ENCODE data around the gene TBC1D20. TPM values are rescaled to one million over a fixed set of nuclear protein-coding genes. Genes with fewer than 3 reads are reported as not detected.

Gene TBC1D20
- total RNA-seq, 1 experiment from 2014 or later: 32.3 TPM

DNA sequence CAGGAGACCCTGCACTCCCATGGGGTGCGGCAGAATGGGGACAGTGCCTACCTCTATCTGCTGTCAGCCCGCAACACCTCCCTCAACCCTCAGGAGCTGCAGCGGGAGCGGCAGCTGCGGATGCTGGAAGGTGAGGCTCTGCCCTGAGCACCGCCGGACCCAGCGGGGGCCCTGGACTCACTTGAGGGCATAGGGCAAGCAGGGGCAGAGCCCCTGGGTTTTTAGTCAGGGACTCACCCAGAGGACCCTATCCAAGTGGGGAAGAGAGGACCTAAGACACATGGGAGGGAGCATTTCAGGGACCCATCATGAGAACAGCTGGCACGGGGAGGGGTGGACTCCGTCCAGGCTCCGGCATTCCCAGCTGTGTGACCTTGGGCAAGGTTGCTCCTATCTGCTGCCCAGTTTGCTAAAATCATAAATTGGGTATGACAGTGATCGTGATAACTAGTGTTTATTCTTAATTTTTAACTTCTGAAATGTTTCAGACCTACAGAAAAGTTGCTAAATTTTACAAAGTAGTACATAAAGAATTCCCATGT is 44.5 kb downstream of the TBC1D20 start:
- no peak overlapping the region for H3K27ac ChIP-seq (ENCODE audit: low read depth, low read length)
- no peak overlapping the region for H2AFZ ChIP-seq (ENCODE audit: low read depth, low read length, poor library complexity, severe bottlenecking)
- no peaks in the 10 kb centered on the region for H4K20me1 ChIP-seq (ENCODE audit: insufficient read depth)
- POLR2A ChIA-PET: no interaction called here
- no peak overlapping the region for H3K9ac ChIP-seq (ENCODE audit: low read length)
- H3K27me3 ChIP-seq (ENCODE audit: insufficient read depth, low read length): no peaks in the 10 kb centered on the region
- peaks cover 13 to 36% of the 10 kb centered on the region in 2 experiments for H3K4me1 ChIP-seq (ENCODE audit: control insufficient read depth in 1 of 2, insufficient read depth in 2 of 2, low read length in 2 of 2)
- DNase-seq (ENCODE audit: low read depth, low spot score) (no peak), ATAC-seq (no peak)
- no peaks in the 10 kb centered on the region for H3K9me3 ChIP-seq (ENCODE audit: control insufficient read depth in 1 of 2, insufficient read depth in 1 of 2, low read depth in 1 of 2, low read length in 2 of 2)
- no peak overlapping the region for H3K4me3 ChIP-seq (replicated peaks in 1 of 2; ENCODE audit: low read depth in 1 of 2, low read length in 2 of 2)
- RAD21 ChIA-PET (ENCODE audit: low non-redundant PET in 1 of 2, low total read pairs in 2 of 2, uncharacterized antibody in 2 of 2, unreplicated experiment in 2 of 2): no interaction called here
- no peaks in the 10 kb centered on the region for H3K9me2 ChIP-seq (ENCODE audit: insufficient read depth)
- no peak overlapping the region for H3K4me2 ChIP-seq (ENCODE audit: low read length)
- BruUV-seq (replicated peaks): no TSS peak
- H3K79me2 ChIP-seq (ENCODE audit: insufficient read depth, low read length): peaks cover 12% of the 10 kb centered on the region; the same call in 1 of the 2 replicates
- CTCF ChIA-PET: no interaction called here
- intact Hi-C loops (cut with micrococcal nuclease): loop anchor here (5.0 kb wide), 1 partner anchor 66 kb away; no protein-coding TSS in a partner anchor
- peaks cover 8 to 14% of the 10 kb centered on the region in 2 experiments; a peak in 2 of 4 replicates for H3K36me3 ChIP-seq (ENCODE audit: control insufficient read depth in 1 of 2, insufficient read depth in 2 of 2, low read length in 2 of 2)
- TF ChIP-seq ZFX (IDR thresholded peaks at IDR 0.05): no peak
- no peak for TF ChIP-seq EZH2 (IDR thresholded peaks at IDR 0.05)
- TF ChIP-seq, protein P1, sequence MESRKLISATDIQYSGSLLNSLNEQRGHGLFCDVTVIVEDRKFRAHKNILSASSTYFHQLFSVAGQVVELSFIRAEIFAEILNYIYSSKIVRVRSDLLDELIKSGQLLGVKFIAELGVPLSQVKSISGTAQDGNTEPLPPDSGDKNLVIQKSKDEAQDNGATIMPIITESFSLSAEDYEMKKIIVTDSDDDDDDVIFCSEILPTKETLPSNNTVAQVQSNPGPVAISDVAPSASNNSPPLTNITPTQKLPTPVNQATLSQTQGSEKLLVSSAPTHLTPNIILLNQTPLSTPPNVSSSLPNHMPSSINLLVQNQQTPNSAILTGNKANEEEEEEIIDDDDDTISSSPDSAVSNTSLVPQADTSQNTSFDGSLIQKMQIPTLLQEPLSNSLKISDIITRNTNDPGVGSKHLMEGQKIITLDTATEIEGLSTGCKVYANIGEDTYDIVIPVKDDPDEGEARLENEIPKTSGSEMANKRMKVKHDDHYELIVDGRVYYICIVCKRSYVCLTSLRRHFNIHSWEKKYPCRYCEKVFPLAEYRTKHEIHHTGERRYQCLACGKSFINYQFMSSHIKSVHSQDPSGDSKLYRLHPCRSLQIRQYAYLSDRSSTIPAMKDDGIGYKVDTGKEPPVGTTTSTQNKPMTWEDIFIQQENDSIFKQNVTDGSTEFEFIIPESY (IDR thresholded peaks at IDR 0.05; ENCODE audit: extremely low read depth, insufficient replicate concordance, low read length): no peak
- TF ChIP-seq EGR1 (IDR thresholded peaks at IDR 0.05; ENCODE audit: low read depth): no peak
- TF ChIP-seq SIN3A (IDR thresholded peaks at IDR 0.05; ENCODE audit: low read depth): no peak
- TF ChIP-seq JUND (IDR thresholded peaks at IDR 0.05): no peak
- TF ChIP-seq, protein P2, sequence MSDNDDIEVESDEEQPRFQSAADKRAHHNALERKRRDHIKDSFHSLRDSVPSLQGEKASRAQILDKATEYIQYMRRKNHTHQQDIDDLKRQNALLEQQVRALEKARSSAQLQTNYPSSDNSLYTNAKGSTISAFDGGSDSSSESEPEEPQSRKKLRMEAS (IDR thresholded peaks at IDR 0.05): no peak
- TF ChIP-seq, protein P3, sequence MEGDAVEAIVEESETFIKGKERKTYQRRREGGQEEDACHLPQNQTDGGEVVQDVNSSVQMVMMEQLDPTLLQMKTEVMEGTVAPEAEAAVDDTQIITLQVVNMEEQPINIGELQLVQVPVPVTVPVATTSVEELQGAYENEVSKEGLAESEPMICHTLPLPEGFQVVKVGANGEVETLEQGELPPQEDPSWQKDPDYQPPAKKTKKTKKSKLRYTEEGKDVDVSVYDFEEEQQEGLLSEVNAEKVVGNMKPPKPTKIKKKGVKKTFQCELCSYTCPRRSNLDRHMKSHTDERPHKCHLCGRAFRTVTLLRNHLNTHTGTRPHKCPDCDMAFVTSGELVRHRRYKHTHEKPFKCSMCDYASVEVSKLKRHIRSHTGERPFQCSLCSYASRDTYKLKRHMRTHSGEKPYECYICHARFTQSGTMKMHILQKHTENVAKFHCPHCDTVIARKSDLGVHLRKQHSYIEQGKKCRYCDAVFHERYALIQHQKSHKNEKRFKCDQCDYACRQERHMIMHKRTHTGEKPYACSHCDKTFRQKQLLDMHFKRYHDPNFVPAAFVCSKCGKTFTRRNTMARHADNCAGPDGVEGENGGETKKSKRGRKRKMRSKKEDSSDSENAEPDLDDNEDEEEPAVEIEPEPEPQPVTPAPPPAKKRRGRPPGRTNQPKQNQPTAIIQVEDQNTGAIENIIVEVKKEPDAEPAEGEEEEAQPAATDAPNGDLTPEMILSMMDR (IDR thresholded peaks at IDR 0.05 in 2 of 3, conservative IDR thresholded peaks at IDR 0.05 in 1 of 3; ENCODE audit: borderline replicate concordance in 1 of 3, insufficient read depth in 1 of 3, low read depth in 2 of 3, low read length in 2 of 3): no peak
